AG10803 (cell line): ENCODE results near the gene ANO9.
"Not testable (repeated sequence)": the region's sequence is repeated elsewhere in the genome, so short reads cannot be mapped to it uniquely, and the experiment has no call there.

Source experiments
- DNase-seq: peaks from one replicate; pipeline ENCODE4 v3.0.0; 2010; ENCODE audit warnings: low read depth
- H3K4me3 ChIP-seq: 2 replicates; pipeline ENCODE4 v1.5.1; 2011; ENCODE audit warnings: mild to moderate bottlenecking, low read length, control low read depth
- TF ChIP-seq, protein P1 (sequence below): conservative IDR thresholded peaks from 2 replicates; pipeline ENCODE4 v1.5.1; 2011; ENCODE audit warnings: mild to moderate bottlenecking, low read length, control low read depth, inconsistent platforms

The ANO9 gene

DNA sequence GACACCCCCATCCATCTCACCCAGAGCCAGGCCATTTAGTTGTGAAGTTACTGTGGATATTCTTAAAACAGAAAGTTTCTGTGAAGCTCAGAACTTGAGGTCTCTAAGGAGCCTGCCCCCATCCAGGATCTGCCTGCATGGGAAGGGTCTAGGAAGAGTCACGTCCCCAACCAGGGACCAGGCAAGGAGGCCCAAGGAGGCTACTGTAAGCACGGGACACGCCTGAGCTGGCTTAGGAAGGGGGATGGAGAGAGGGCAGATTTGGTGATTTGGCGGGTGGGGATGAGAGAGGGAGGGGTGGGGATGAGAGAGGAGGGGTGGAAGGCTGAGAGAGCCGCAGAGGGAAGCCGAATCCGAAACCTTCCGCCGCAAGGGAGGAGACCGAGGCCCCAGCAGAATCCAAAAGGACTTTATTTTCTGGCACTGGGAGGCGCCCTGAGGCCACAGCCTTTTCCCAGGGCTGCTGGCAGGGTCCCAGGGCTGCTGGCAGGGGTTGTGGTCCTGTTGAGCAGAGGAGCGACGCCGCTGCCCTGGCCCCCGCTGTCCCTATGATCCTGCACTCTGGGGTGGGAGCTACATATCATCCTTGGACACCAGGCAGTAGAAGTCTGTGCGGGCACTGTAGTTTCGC is 36.4 kb downstream of the ANO9 start:
- DNase-seq = no peak
- TF ChIP-seq, protein P1, sequence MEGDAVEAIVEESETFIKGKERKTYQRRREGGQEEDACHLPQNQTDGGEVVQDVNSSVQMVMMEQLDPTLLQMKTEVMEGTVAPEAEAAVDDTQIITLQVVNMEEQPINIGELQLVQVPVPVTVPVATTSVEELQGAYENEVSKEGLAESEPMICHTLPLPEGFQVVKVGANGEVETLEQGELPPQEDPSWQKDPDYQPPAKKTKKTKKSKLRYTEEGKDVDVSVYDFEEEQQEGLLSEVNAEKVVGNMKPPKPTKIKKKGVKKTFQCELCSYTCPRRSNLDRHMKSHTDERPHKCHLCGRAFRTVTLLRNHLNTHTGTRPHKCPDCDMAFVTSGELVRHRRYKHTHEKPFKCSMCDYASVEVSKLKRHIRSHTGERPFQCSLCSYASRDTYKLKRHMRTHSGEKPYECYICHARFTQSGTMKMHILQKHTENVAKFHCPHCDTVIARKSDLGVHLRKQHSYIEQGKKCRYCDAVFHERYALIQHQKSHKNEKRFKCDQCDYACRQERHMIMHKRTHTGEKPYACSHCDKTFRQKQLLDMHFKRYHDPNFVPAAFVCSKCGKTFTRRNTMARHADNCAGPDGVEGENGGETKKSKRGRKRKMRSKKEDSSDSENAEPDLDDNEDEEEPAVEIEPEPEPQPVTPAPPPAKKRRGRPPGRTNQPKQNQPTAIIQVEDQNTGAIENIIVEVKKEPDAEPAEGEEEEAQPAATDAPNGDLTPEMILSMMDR = no peak
- H3K4me3 ChIP-seq = peak overlapping the region; percentile 66; the same call in 1 of the 2 replicates

DNA sequence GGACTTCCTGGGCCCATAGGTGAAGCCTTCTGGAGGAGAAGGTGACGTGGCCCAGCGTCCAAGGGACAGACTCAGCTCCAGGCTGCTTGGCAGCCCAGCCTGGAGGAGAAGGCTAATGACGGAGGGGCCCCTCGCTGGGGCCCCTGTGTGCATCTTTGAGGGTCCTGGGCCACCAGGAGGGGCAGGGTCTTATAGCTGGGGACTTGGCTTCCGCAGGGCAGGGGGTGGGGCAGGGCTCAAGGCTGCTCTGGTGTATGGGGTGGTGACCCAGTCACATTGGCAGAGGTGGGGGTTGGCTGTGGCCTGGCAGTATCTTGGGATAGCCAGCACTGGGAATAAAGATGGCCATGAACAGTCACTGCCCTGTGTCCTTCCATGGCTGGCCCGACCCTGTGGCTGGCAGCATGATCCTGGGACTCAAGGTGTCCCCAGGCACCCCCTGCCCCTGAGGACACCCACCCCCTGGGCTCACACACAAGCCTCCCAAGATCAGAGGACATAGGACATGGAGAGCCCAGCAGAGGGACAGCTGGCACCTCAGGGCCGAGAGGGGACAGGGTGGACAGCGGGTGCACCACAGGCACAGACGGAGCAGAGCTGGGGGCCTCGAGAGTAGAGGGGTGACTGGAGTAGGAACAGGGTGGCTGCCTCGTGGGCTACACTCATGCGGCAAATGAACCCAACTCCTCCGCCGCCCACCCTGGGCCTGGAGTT is 37.1 kb downstream of the ANO9 start:
- no peak for DNase-seq
- H3K4me3 ChIP-seq = no peak overlapping the region
- TF ChIP-seq, protein P1 = no peak

DNA sequence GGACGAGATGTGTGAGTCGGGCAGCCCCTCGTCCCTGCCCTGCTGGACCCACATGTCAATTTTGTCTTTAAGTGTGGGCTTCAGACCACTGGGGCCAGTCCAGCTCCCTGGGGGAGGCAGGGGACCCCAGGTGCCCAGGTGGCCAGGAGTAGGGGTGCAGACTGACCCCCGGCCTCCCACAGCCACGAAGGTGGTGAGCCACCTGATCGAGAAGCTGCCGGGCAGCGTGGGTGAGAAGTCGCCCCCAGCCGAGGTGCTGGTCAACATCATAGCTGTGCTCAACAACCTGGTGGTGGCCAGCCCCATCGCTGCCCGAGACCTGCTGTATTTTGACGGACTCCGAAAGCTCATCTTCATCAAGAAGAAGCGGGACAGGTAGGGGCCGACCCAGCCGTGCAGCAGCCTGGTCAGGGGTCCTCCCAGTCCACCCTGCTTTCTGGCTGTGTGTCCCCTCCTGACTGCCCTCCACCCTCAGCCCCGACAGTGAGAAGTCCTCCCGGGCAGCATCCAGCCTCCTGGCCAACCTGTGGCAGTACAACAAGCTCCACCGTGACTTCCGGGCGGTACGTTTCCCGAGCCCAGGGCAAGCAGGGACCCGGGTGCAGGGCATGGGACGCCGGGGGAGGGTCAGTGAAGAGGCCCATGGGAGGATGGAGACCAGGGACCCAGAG is 37.9 kb downstream of the ANO9 start:
- H3K4me3 ChIP-seq = no peak overlapping the region
- no peak for DNase-seq
- TF ChIP-seq, protein P1 = no peak

DNA sequence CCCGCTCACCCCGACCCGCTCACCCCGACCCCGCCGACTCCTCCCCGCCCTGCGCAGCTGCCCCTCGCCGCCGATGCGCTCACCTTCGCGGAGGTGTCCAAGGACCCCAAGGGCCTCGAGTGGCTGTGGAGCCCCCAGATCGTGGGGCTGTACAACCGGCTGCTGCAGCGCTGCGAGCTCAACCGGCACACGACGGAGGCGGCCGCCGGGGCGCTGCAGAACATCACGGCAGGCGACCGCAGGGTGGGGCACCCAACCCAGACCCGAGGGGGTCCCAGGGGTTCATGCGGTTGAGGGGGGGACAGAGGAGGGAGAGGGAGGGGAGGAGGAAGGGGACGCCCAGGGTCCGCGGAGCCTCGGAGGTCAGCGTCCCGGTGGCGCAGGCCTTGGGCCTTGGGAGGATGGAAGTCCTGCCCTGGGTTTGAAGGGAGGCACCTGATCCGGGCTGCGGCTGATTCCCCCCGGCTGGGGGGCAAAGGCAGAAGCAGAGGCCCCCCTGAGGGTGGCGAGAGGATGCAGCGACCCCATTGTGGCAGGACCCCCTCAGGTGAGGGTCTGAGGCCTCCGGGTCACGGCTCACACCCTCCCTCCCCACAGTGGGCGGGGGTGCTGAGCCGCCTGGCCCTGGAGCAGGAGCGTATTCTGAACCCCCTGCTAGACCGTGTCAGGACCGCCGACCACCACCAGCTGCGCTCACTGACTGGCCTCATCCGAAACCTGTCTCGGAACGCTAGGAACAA is 38.6 kb downstream of the ANO9 start:
- TF ChIP-seq, protein P1 = no peak
- no peak for DNase-seq
- no peak overlapping the region for H3K4me3 ChIP-seq

DNA sequence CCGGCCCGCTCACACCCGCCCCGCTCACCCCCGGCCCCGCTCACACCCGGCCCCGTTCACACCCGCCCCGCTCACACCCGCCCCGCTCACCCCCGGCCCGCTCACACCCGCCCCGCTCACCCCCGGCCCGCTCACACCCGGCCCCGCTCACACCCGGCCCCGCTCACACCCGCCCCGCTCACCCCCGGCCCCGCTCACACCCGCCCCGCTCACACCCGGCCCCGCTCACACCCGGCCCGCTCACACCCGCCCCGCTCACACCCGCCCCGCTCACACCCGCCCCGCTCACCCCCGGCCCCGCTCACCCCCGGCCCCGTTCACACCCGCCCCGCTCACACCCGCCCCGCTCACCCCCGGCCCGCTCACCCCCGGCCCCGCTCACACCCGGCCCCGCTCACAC is 40.6 kb downstream of the ANO9 start:
- not testable (repeated sequence) for H3K4me3 ChIP-seq, DNase-seq

DNA sequence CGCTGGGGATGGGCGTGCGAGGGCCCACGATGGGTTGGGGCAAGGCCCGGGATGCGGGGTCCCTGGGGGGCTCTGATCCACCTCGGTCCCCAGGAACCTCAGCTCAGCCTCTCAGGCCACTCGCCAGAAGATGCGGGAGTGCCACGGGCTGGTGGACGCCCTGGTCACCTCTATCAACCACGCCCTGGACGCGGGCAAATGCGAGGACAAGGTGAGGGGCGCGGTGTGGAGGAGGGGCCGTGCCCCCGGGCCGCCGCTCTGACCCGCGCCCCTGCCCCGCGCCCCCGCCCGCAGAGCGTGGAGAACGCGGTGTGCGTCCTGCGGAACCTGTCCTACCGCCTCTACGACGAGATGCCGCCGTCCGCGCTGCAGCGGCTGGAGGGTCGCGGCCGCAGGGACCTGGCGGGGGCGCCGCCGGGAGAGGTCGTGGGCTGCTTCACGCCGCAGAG is 41.5 kb downstream of the ANO9 start:
- no peak overlapping the region for H3K4me3 ChIP-seq
- TF ChIP-seq, protein P1 = no peak
- DNase-seq = no peak

DNA sequence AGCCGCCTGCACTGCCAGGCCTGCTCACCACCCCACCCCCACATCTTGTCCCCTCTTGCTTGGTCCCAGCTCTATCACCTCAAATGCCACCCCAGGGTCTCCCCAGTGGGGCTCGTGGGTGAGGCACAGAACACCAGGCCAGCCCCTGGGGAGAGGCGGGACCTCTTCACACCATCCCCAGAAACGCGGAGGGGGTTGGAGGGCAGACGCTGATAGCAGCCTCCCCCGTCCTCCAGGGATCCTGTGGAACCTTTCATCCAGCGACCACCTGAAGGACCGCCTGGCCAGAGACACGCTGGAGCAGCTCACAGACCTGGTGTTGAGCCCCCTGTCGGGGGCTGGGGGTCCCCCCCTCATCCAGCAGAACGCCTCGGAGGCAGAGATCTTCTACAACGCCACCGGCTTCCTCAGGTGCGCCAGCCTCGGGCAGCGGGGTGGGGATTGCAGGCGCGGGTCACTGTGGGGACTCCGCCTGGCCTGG is 42.0 kb downstream of the ANO9 start:
- DNase-seq = no peak
- TF ChIP-seq, protein P1 = no peak
- no peak overlapping the region for H3K4me3 ChIP-seq
